GM18907 (cell line): ENCODE data around the gene ACOT7.

ENCODE experiments used
- ATAC-seq: cut with Tn5 transposase; IDR thresholded peaks from one replicate; pipeline ENCODE4 v1.9.1; 2021; ENCODE audit warnings: mild to moderate bottlenecking, moderate library complexity; ENCODE audit not compliant: unreplicated experiment

The ACOT7 gene

GRCh38 chr1:6424619-6425593 lies 31.3 kb upstream of the ACOT7 start, which contains the start of gene ESPN:
Gene ESPN, plus strand, starts transcription at chr1:6424776. Its CDS starts 180 bp downstream, at chr1:6424956.
- no peak for ATAC-seq

DNA sequence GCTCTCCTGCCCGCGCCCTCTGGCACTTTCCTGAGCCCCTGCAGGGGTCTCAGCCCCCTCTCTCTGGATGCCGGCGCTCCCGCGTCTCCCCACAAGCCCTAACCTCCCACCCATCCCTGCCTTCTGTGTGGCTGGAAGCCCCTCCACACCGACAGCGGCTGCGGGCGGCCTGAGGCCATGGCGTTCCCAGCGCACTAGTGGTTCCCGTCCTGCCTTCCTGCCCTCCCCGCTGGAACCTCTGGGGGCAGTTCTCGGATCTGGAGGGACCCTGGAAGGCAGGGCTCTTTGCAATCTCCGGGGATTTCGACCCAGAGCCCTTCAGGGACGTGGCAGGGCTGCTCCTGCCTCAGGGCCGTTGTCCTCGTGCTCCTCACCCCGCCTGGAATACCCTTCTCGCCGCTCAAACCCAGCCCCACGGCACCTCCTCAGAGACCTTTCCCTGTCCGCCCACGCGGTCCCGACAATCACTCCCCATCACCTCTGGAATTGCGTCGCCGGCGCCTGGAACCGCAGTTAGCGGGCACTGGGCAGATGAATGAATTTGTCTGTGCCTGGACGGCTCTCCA lies 30.5 kb upstream of the ACOT7 start:
- no peak for ATAC-seq

- ATAC-seq, result no peak
Observed at GRCh38 chr1:6423321-6423999, 29.9 kb upstream of the ACOT7 start.

- ATAC-seq, result no peak
Observed at GRCh38 chr1:6421266-6421665, 27.7 kb upstream of the ACOT7 start.

DNA sequence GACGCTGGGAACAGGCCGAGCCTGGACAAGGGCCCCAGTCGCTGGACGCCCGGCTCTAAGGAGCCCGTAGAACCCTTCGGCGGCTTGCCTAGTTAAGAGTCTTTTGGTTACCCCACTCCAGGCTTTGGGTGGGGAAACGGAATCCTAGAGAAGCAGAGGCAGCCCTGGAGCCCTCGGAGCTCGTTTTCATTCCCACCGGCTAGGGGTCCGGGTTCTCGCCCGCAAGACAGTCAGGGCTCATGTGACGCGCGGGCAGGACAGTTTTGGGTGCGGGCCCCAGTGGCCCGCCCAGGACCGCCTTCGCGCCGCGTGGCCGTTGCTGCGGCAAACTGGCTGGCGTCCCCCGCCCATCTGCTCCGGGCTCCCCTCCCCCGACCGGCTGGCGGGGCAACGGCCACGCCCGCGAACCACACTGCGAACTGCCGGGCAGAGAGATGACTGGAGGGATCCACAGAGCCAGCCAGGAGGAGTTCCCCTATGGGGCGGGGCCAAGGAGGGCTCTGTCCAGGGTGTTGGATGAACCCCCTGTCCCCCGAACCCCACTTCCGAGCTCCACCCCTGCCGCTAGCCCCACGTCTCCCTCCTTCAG lies 27.0 kb upstream of the ACOT7 start:
- ATAC-seq, result no peak

DNA sequence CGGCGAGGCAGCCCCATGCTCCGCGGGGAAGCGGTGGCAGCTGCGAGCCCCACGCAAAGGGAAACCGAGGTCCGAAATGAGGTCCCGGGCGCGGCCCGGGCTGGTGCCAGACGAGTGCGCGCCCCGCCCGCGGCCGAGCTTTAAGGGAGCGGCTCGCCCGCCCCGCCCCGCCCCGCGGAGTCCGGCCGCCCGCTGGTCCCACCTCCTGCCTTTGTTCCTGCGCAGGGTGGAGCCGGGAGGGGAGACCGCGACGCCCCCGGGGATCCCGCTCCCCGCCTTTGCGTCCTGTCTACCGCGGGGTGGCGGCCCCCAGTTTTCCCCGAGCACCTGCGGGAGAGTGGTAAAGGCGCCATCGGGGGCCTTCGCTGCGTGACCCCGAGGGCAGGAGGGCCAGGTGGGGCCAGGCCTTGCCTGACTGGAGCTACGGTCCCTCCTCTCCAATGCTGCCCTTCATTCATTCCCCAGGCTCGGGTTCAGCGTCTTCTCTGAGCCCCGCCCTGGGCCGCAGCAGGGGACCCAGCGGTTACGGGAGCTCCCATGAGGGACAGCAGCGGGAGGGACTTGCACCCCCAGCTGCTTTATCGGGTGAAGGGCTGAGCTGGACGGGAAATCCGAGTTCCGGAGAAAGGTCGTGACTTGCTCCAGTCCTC lies 26.4 kb upstream of the ACOT7 start, which contains the start of gene HES2:
Gene HES2, minus strand, starts transcription at position 116 of the 650 bp plus-strand sequence. Its CDS starts 99 bp downstream, at position 17.
- no peak for ATAC-seq

GRCh38 chr1:6419397-6419803 lies 25.8 kb upstream of the ACOT7 start:
- no peak for ATAC-seq

- no peak for ATAC-seq
Observed at GRCh38 chr1:6418668-6419396, 25.3 kb upstream of the ACOT7 start.

GRCh38 chr1:6417961-6418667 lies 24.5 kb upstream of the ACOT7 start:
- ATAC-seq, result no peak

DNA sequence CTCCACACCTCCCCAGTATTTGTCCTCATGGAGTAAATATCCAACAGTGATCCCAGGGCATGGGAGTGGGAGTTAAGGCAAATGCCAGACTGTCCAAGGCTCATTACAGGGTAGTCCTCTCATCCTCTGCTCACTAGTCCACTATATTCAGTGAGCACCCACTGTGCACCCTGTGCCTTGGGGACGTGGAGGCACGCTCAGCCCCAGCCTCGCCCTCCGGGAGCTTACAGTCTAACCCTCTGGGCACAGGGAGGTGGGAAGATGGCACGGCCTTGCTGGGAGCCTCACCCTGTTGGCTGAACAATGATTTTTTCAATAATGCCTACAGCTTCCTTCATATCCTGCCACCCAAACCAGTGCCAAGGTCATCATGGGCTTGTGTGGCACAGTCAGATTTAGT lies 23.3 kb upstream of the ACOT7 start:
- no peak for ATAC-seq

DNA sequence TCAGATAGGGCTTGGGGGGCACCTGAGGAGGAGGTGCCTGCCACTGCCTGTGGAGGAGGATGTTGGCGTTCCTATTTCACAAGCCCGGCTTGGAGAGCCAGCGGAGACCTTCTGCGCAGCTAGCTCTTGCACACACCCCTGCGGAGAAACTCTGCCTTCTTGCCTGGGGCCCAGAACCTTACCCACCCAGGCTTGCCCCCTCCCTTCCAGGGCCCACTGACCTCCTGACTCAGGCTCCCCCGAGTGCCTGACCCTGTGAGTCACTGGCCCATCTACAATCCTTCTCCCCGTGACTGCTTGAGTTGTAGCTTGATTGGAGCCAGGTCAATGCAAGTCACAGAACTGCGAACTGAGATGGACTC lies 22.7 kb upstream of the ACOT7 start:
- ATAC-seq, result no peak

- ATAC-seq, result no peak
Observed at GRCh38 chr1:6414881-6415626, 21.5 kb upstream of the ACOT7 start.

- ATAC-seq, result no peak
Observed at GRCh38 chr1:6414443-6414844, 20.9 kb upstream of the ACOT7 start.

DNA sequence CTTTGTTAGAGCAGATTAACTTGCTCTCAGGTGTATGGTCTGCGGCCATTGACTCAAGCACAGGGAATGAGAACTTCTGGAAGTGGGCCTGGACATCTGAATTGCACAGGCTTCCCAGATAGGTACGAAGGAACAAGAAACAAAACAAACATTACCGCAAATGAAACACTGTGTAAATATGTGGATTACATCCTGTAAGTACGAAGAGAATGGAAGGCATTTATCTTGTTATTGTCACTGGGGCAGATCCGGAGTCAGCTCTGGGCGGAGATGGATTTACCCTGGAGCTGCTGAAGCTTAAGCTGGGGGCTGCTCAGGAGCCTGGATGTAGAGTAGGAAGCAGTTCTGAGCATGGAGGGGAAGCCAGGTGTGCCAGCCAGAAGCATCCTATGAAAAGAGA lies 19.3 kb upstream of the ACOT7 start:
- no peak for ATAC-seq

DNA sequence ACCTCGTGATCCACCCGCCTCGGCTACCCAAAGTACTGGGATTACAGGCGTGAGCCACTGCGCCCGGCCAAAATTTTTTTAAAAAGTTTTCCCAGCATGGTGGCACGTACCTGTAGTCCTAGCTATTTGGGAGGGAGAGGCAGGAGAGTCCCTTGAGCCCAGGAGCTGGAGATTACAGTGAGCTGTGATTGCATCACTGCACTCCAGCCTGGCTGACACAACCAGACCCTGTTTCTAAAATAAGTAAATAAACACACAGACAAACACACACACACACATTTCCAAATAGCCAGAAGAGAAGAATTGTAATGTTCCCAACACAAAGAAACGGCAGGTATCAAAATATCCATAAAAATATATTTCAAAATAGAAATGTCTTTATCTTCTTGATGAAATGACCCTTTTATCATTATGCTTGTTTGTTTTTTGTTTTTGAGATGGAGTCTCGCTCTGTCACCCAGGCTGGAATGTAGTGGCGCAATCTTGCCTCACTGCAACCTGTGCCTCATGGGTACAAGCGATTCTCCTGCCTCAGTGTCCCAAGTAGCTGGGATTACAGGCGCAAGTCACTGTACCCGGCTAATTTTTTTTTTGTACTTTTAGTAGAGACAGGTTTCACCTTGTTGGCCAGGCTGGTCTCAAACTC lies 16.8 kb upstream of the ACOT7 start:
- ATAC-seq, result no peak

- no peak for ATAC-seq
Observed at GRCh38 chr1:6409733-6410132, 16.2 kb upstream of the ACOT7 start.

DNA sequence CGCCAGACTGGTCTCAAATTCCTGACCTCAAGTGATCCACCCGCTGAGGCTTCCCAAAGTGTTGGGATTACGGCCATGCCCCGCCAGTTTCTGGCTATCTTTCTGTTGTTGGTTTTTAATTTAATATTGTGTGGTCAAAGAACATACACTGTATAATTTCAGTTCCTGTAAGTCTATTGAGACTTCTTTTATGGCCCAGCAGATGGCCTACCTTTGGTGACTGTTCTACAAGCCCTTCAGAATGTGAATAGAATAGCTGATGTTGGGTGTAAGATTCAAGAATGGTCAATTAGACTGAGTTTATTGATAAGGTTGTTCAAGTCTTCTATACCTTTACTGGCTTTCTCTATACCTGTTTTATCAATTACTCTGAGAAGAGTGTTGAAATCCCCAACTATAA lies 15.5 kb upstream of the ACOT7 start:
- no peak for ATAC-seq

- no peak for ATAC-seq
Observed at GRCh38 chr1:6408023-6408422, 14.5 kb upstream of the ACOT7 start.
